ENCODE data around the gene CENPX.

CENPX gene

GRCh38 chr17:82021900-82022309 is 773 bp downstream of the CENPX start:
- DNase-seq = no peak

- peak; percentile 58 to 68 for DNase-seq
Measured at GRCh38 chr17:82021107-82021899, 1.4 kb downstream of the CENPX start.

GRCh38 chr17:82020572-82021106 is 2.0 kb downstream of the CENPX start:
- DNase-seq = no peak

GRCh38 chr17:82019690-82020571 is 2.7 kb downstream of the CENPX start:
- peak; percentile 53 to 65 for DNase-seq

GRCh38 chr17:82018989-82019689 is 3.5 kb downstream of the CENPX start:
- no peak for DNase-seq

GRCh38 chr17:82018152-82018988 is 4.3 kb downstream of the CENPX start:
- DNase-seq = no peak

- no peak for DNase-seq
Measured at GRCh38 chr17:82017612-82018151, 5.0 kb downstream of the CENPX start.

GRCh38 chr17:82016875-82017459 is 5.7 kb downstream of the CENPX start:
- no peak for DNase-seq

GRCh38 chr17:82016061-82016874 is 6.4 kb downstream of the CENPX start:
- no peak for DNase-seq

- no peak for DNase-seq
Measured at GRCh38 chr17:82015311-82015971, 7.2 kb downstream of the CENPX start.

GRCh38 chr17:82014971-82015310 is 7.7 kb downstream of the CENPX start:
- DNase-seq = no peak

- no peak for DNase-seq
Measured at GRCh38 chr17:82014432-82014831, 8.2 kb downstream of the CENPX start.

- no peak for DNase-seq
Measured at GRCh38 chr17:82013772-82014321, 8.8 kb downstream of the CENPX start.

- DNase-seq = no peak
Measured at GRCh38 chr17:82013341-82013740, 9.3 kb downstream of the CENPX start.

- DNase-seq = no peak
Measured at GRCh38 chr17:82012640-82013295, 9.9 kb downstream of the CENPX start.

- DNase-seq = no peak
Measured at GRCh38 chr17:82012261-82012639, 10.4 kb downstream of the CENPX start.

GRCh38 chr17:82011617-82012187 is 11.0 kb downstream of the CENPX start:
- no peak for DNase-seq

GRCh38 chr17:82010575-82011525 is 11.8 kb downstream of the CENPX start:
- no peak for DNase-seq

Data from CD4-positive, alpha-beta T cell treated with Interferon alpha-2 for 1 hour (primary cell).